ENCODE results near the gene SAPCD2.

- no peak for TF ChIP-seq CTCF (IDR thresholded peaks at IDR 0.05)
- no peak for TF ChIP-seq POLR2AphosphoS5 (IDR thresholded peaks at IDR 0.05)
- no peak for TF ChIP-seq POLR2A (IDR thresholded peaks at IDR 0.05; ENCODE audit: low read depth)
- TF ChIP-seq EP300 (IDR thresholded peaks at IDR 0.05) = no peak
These were observed 36.4 kb upstream of the SAPCD2 start for GRCh38 chr9:137106662-137107250.
